ENCODE data around the gene ARPC2. TPM values are rescaled to one million over a fixed set of nuclear protein-coding genes. Genes with fewer than 3 reads are reported as not detected.

The ARPC2 gene
- total and polyA plus RNA-seq, 4 donors = 58.1 to 83.6 (median 73.7) TPM

- H3K27ac ChIP-seq (ENCODE audit: low read depth in 1 of 2, low read length in 2 of 2) = no peak overlapping the region
Measured at GRCh38 chr2:218244665-218245064, 27.7 kb downstream of the ARPC2 start.

More at GRCh38 chr2:218244665-218245064, 27.7 kb downstream of the ARPC2 start:
- Histone ChIP-seq H3K4me3 (ENCODE audit: low read depth in 1 of 3, low read length in 3 of 3) (no peak overlapping the region), H3K27me3 (ENCODE audit: control insufficient read depth in 4 of 4, insufficient read depth in 4 of 4, low read length in 3 of 4) (no peaks in the 10 kb centered on the region), H3K9me3 (ENCODE audit: control insufficient read depth in 4 of 4, low read length in 3 of 4) (no peaks in the 10 kb centered on the region), H3K4me1 (ENCODE audit: control insufficient read depth in 4 of 4, insufficient read depth in 4 of 4, low read length in 3 of 4) (no peaks in the 10 kb centered on the region), H3K36me3 (ENCODE audit: control insufficient read depth in 4 of 4, insufficient read depth in 3 of 4, low read depth in 1 of 4, low read length in 3 of 4) (peaks cover 6 to 67% (median 58%) of the 10 kb centered on the region in 4 donors), H3K9ac (ENCODE audit: low read depth in 1 of 2, low read length in 2 of 2) (no peak overlapping the region)
- no peak for TF ChIP-seq FOXA2 (IDR thresholded peaks at IDR 0.05)
- no peak for TF ChIP-seq ZBTB33 (IDR thresholded peaks at IDR 0.05)
- no peak for TF ChIP-seq RXRA (IDR thresholded peaks at IDR 0.05)
- TF ChIP-seq EGR1 (IDR thresholded peaks at IDR 0.05; ENCODE audit: low read depth in 2 of 2) = no peak
- no peak for TF ChIP-seq HNF4A (conservative IDR thresholded peaks at IDR 0.05)
- no peak for TF ChIP-seq REST (IDR thresholded peaks at IDR 0.05)
- TF ChIP-seq TAF1 (conservative IDR thresholded peaks at IDR 0.05) = no peak
- no peak for TF ChIP-seq SP1 (IDR thresholded peaks at IDR 0.05)
- TF ChIP-seq NR2F2 (IDR thresholded peaks at IDR 0.05) = no peak
- no peak for TF ChIP-seq YY1 (IDR thresholded peaks at IDR 0.05)
- no peak for TF ChIP-seq ATF3 (IDR thresholded peaks at IDR 0.05)
- TF ChIP-seq FOXA1 (IDR thresholded peaks at IDR 0.05) = no peak
- no peak for TF ChIP-seq CTCF (IDR thresholded peaks at IDR 0.05; ENCODE audit: low read depth, low read length, missing input control)
- TF ChIP-seq RAD21 (IDR thresholded peaks at IDR 0.05) = no peak
- no peak for TF ChIP-seq GABPA (IDR thresholded peaks at IDR 0.05 in 1 of 2, conservative IDR thresholded peaks at IDR 0.05 in 1 of 2)
- no peak for TF ChIP-seq MAX (IDR thresholded peaks at IDR 0.05)
- TF ChIP-seq HNF4G (IDR thresholded peaks at IDR 0.05) = no peak
- DNase-seq (ENCODE audit: low spot score) = no peak
- WGBS = 97% methylated on average over 2 of the region's 2 CpGs
